GM12878 (cell line): Measurements from ENCODE around the gene PAX2. TPM values are rescaled to one million over a fixed set of nuclear protein-coding genes. Genes with fewer than 3 reads are reported as not detected.

Experiments
- ATAC-seq: fragments of 200-7000 bp; cut with Tn5 transposase; 3 replicates; pipeline ENCODE4 v1.9.1; 2020; ENCODE audit warnings: mild to moderate bottlenecking, moderate library complexity
- BruUV-seq: library from RNA; stranded (reverse); fragments of 400-500 nt; replicated peaks from 2 replicates; lab custom pipeline; 2021; lab: Mats Ljungman, UMichigan
- CTCF ChIA-PET: fragments of 300-600 bp; sonication (Branson Sonifier 250); formaldehyde crosslinking; extraction: SDS; loops from one replicate; lab custom pipeline; 2021; ENCODE audit warnings: inconsistent platforms; lab: Yijun Ruan, JAX
- POLR2A ChIA-PET: fragments of 350-600 bp; formaldehyde crosslinking; extraction: SDS; loops from one replicate; lab custom pipeline; 2021; ENCODE audit warnings: inconsistent platforms; lab: Charles Lee
- RAD21 ChIA-PET: fragments of 300-600 bp; sonication (Branson Sonifier 250); formaldehyde crosslinking; loops from one replicate; lab custom pipeline; 2023; ENCODE audit warnings: antibody characterized with exemption; ENCODE audit not compliant: unreplicated experiment; lab: Charles Lee
- SMC1A ChIA-PET: fragments of 300-600 bp; sonication (Branson Sonifier 250); formaldehyde crosslinking; loops from one replicate; lab custom pipeline; 2023; ENCODE audit not compliant: unreplicated experiment, uncharacterized antibody; lab: Charles Lee
- DNase-seq: peaks from one replicate; pipeline ENCODE4 v3.0.0-alpha.2; 2011; ENCODE audit warnings: low read depth, low spot score
- FAIRE-seq: peaks from 3 replicates; lab custom pipeline; 2011; peaks lifted over from hg19 to GRCh38; lab: Jason Lieb, UNC
- H2AFZ ChIP-seq: 2 replicates; pipeline ENCODE4 v1.6.0; 2011; ENCODE audit warnings: low read depth, low read length, control low read depth; ENCODE audit not compliant: control insufficient read depth
- H3K27ac ChIP-seq: 2 replicates; pipeline ENCODE4 v1.5.1; 2011; ENCODE audit warnings: control low read depth; ENCODE audit not compliant: control insufficient read depth, insufficient read depth
- H3K27me3 ChIP-seq, 2 experiments: replicated peaks in 1 of 2; 2 replicates each; pipeline versions ENCODE4 v1.6.0 to v1.6.1; 2011; ENCODE audit warnings: low read length in 1 of 2; ENCODE audit not compliant: control insufficient read depth in 2 of 2, insufficient read depth in 2 of 2
- H3K36me3 ChIP-seq, 2 experiments: 2 replicates each; pipeline ENCODE4 v1.5.1; 2011; ENCODE audit warnings: low read length in 1 of 2; ENCODE audit not compliant: control insufficient read depth in 2 of 2, insufficient read depth in 2 of 2
- H3K4me1 ChIP-seq: 2 replicates; pipeline ENCODE4 v1.6.1; 2011; ENCODE audit warnings: mild to moderate bottlenecking, low read length, moderate library complexity, mixed read lengths; ENCODE audit not compliant: control insufficient read depth, insufficient read depth
- H3K4me2 ChIP-seq: 2 replicates; pipeline ENCODE4 v1.6.0; 2011; ENCODE audit warnings: control low read depth; ENCODE audit not compliant: control insufficient read depth, insufficient read depth
- H3K4me3 ChIP-seq: fragments of 200-600 bp; sonication (generic); 2 replicates; pipeline ENCODE4 v1.5.1; 2016
- H3K79me2 ChIP-seq: 2 replicates; pipeline ENCODE4 v1.6.0; 2011; ENCODE audit warnings: low read length; ENCODE audit not compliant: control insufficient read depth, insufficient read depth
- H3K9ac ChIP-seq: 2 replicates; pipeline ENCODE4 v1.8.0; 2011; ENCODE audit warnings: low read length, control low read depth, mixed read lengths; ENCODE audit not compliant: control insufficient read depth, insufficient read depth
- H3K9me3 ChIP-seq: replicated peaks from 3 replicates; pipeline ENCODE4 v1.5.1; 2011; ENCODE audit warnings: mild to moderate bottlenecking, low read length; ENCODE audit not compliant: control insufficient read depth, insufficient read depth
- H4K20me1 ChIP-seq: 2 replicates; pipeline ENCODE4 v1.6.0; 2011; ENCODE audit not compliant: control insufficient read depth, insufficient read depth
- BRCA1 ChIP-seq: IDR thresholded peaks from 2 replicates; pipeline ENCODE4 v1.6.1; 2011; ENCODE audit warnings: low read depth, low read length, improper control_type of control experiment
- HDAC2 ChIP-seq: fragments of 200-600 bp; sonication (generic); IDR thresholded peaks from 2 replicates; pipeline ENCODE4 v1.6.1; 2017
- IKZF1 ChIP-seq: fragments of 450-650 bp; conservative IDR thresholded peaks from 2 replicates; pipeline ENCODE4 v1.6.1; 2017; ENCODE audit warnings: antibody characterized with exemption, mild to moderate bottlenecking
- MEF2A ChIP-seq: IDR thresholded peaks from 2 replicates; pipeline ENCODE4 v1.6.1; 2011; ENCODE audit warnings: low read depth, mild to moderate bottlenecking, low read length, moderate library complexity; ENCODE audit not compliant: insufficient read depth
- NBN ChIP-seq: fragments of 450-650 bp; IDR thresholded peaks from 2 replicates; pipeline ENCODE4 v1.6.1; 2016
- NFXL1 ChIP-seq: fragments of 450-650 bp; IDR thresholded peaks from 2 replicates; pipeline ENCODE4 v1.6.1; 2017; ENCODE audit warnings: antibody characterized with exemption, mild to moderate bottlenecking, borderline replicate concordance
- POLR2A ChIP-seq: IDR thresholded peaks from 2 replicates; pipeline ENCODE4 v1.6.1; 2011; ENCODE audit warnings: low read depth, mild to moderate bottlenecking, low read length
- RUNX3 ChIP-seq: IDR thresholded peaks from 2 replicates; pipeline ENCODE4 v1.6.1; 2012; ENCODE audit warnings: low read length, inconsistent platforms
- SUZ12 ChIP-seq: fragments of 200-600 bp; sonication (generic); IDR thresholded peaks from one replicate; pipeline ENCODE4 v1.6.1; 2018; ENCODE audit warnings: antibody characterized with exemption, mild to moderate bottlenecking; ENCODE audit not compliant: unreplicated experiment
- WGBS: methylation state at CpG from one replicate; pipeline ENCODE4 v1.1.6; 2016; ENCODE audit warnings: low lambda C conversion rate; ENCODE audit not compliant: insufficient replicate concordance, insufficient coverage; ENCODE audit errors: missing lambda C conversion rate; 5-methylcytosine and 5-hydroxymethylcytosine counted together
- in situ Hi-C: fragments of 300-500 bp; cut with MboI; formaldehyde crosslinking; loops from 9 replicates; pipeline ENCODE4 v1.14.3; 2018; ENCODE audit warnings: mixed read lengths
- intact Hi-C: fragments of 100-400 bp; cut with micrococcal nuclease; formaldehyde crosslinking; loops from one replicate; pipeline ENCODE4 v1.14.2; 2022; ENCODE audit not compliant: unreplicated experiment
- polyA plus RNA-seq, 11 experiments: library from polyadenylated mRNA; depleted of rRNA in 4 of 11; unstranded in 6 of 11; stranded (reverse) in 5 of 11; fragments of >200 nt; fragmentation: Nextera tagmentation in 4 of 11; fragmentation: Illumina TruSeq in 1 of 11; extraction: Ambion mirVana in 4 of 11; extraction: Trizol in 1 of 11; gene quantifications; 1 replicate in 1 of 11; 2 replicates in 10 of 11; pipeline versions ENCODE4 v1.2.1 to v1.2.3, GENCODE V29; 2011 to 2016; ENCODE audit warnings: inconsistent platforms in 2 of 11, missing spikeins in 2 of 11, low read depth in 1 of 11
- total RNA-seq, 4 experiments: library from RNA; depleted of rRNA in 3 of 4; stranded (reverse); fragments of >200 nt in 3 of 4; fragmentation: Illumina TruSeq in 1 of 4; extraction: Trizol in 1 of 4; gene quantifications; 2 replicates each; pipeline versions ENCODE4 v1.2.1 to v1.2.3, GENCODE V29; 2013 to 2021
- TF ChIP-seq, protein P1 (sequence below): fragments of 450-650 bp; IDR thresholded peaks from 2 replicates; pipeline ENCODE4 v1.6.1; 2016; ENCODE audit warnings: mild to moderate bottlenecking, moderate library complexity, borderline replicate concordance
- TF ChIP-seq, protein P2 (sequence below): fragments of 450-650 bp; IDR thresholded peaks from 2 replicates; pipeline ENCODE4 v1.6.1; 2017; ENCODE audit warnings: antibody characterized with exemption, mild to moderate bottlenecking, moderate library complexity
- TF ChIP-seq, protein P3 (sequence below): IDR thresholded peaks from 2 replicates; pipeline ENCODE4 v1.6.1; 2012; ENCODE audit warnings: low read length, inconsistent platforms

The PAX2 gene
- total and polyA plus RNA-seq, 10 of the 15 experiments (the other 5 are each of a cell fraction or from before 2014, with no cell fraction given) = not detected

DNA sequence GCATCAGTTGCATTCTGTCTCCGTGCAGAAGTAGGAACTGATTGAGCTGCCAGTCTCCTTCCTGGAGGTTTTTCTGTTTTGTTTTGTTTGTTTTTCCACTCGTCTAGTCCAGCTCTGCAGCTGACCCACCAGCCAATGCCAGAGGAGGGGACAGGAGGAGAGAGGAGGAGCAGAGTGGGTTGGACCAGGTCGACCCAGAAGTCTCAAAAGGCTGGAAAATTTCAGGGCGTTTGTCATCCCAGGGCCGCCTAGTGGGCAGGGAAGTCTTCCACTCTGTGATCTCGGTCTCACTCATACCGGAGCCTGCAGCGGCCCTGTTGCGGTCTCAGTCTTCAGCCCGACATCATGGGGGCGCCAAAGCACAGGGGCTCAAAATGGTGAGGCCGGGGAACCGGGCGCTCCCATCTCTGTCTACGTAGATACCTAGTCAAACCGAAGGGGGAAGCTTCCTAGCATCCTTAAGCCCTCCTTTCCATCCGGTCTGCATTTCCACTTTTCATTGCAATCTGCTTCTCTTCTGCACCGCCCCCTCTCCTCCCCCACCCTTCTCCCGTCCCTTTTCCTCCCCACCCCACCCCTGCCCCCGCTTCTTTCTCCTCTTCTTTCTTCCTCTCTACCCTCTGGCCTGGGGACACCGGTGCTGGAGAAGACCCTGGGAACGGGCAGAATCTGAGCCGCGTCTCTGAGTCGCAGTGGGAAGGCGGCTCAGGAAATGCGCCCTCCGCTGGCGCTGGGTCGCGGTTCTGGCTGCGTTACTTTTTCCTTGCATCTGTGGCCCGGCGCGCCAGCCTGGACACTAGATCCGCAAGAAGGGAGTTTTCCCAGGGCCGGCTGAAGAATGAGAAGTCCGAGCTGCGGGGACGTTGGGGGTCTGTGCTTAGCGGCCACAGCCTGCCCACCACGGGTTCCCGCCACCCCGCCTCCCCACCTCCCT, 16.2 kb upstream of the PAX2 start (continued):
- TF ChIP-seq IKZF1 (0 out of 2 replicates have a peak, but pooled peaks have one; percentile 19), MEF2A (no peak), RUNX3 (peak; percentile 12; the same call in 1 of the 2 replicates)
- TF ChIP-seq, protein P1, sequence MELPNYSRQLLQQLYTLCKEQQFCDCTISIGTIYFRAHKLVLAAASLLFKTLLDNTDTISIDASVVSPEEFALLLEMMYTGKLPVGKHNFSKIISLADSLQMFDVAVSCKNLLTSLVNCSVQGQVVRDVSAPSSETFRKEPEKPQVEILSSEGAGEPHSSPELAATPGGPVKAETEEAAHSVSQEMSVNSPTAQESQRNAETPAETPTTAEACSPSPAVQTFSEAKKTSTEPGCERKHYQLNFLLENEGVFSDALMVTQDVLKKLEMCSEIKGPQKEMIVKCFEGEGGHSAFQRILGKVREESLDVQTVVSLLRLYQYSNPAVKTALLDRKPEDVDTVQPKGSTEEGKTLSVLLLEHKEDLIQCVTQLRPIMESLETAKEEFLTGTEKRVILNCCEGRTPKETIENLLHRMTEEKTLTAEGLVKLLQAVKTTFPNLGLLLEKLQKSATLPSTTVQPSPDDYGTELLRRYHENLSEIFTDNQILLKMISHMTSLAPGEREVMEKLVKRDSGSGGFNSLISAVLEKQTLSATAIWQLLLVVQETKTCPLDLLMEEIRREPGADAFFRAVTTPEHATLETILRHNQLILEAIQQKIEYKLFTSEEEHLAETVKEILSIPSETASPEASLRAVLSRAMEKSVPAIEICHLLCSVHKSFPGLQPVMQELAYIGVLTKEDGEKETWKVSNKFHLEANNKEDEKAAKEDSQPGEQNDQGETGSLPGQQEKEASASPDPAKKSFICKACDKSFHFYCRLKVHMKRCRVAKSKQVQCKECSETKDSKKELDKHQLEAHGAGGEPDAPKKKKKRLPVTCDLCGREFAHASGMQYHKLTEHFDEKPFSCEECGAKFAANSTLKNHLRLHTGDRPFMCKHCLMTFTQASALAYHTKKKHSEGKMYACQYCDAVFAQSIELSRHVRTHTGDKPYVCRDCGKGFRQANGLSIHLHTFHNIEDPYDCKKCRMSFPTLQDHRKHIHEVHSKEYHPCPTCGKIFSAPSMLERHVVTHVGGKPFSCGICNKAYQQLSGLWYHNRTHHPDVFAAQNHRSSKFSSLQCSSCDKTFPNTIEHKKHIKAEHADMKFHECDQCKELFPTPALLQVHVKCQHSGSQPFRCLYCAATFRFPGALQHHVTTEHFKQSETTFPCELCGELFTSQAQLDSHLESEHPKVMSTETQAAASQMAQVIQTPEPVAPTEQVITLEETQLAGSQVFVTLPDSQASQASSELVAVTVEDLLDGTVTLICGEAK = no peak

DNA sequence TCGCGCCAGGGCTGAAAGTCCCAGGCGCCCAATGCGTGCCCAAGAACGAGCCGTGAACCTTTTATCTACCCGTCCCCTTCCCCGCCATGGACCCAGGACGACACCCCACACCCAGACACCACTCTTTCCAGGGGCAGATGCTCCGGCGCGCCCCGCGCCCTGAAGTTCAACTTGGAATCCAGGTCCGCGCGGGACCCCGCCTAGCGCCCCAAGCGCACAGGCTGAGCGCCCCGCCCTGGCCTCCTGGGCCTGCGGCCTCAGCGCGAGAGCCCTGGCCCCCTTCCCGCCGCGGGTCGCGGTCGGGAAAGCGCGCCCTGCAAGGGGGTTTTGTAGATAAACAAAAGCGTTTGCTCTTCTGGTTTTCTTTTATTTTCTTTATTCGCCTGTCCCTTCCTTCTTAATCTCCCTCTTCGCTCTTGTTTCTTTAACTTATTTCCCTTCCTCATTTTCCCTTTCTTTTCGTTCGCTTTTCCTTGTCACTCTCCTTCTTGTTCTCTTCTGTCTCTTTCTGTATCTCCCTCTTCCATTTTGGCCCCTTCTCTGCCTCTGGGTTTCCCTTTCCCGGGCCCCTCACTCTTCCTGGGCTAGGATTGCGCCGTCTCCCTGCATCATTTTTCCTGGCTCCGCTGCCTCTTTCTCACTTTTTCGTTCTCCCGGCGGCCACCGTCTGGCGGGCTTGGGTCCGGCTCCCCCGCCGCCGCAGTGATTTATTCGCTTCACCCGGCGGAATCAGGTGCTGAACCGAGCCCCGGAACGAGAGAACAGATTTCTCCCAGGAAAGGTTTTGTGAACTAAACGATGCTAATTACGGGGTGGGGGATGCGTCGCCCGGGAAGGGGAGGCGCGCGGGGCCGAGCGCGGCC, 15.3 kb upstream of the PAX2 start:
- Histone ChIP-seq H3K9ac (no peak overlapping the region), H3K4me3 (peak overlapping the region; percentile 29; the same call in 1 of the 2 replicates), H3K9me3 (no peaks in the 10 kb centered on the region), H2AFZ (no peak overlapping the region), H3K4me2 (peak overlapping the region; percentile 69), H3K79me2 (no peaks in the 10 kb centered on the region), H4K20me1 (no peaks in the 10 kb centered on the region; the same call in 1 of the 2 replicates), H3K4me1 (peaks cover 11% of the 10 kb centered on the region), H3K36me3 (no peaks in the 10 kb centered on the region), H3K27ac (no peak overlapping the region), H3K27me3 (peaks cover 15% of the 10 kb centered on the region in 2 experiments)
- ATAC-seq (no peak), FAIRE-seq (no peak), DNase-seq (no peak)
- intact Hi-C loops (no loop called here), in situ Hi-C loops (no loop called here)
- BruUV-seq = no TSS peak
- WGBS = 12% methylated on average over 53 of the region's 68 CpGs
- ChIA-PET CTCF (interaction anchor here (0.6 kb wide), 1 partner anchor 207 kb away, joined by 3 read pairs; no protein-coding TSS in a partner anchor), POLR2A (no interaction called here), SMC1A (no interaction called here), RAD21 (no interaction called here)
- TF ChIP-seq, protein P2, sequence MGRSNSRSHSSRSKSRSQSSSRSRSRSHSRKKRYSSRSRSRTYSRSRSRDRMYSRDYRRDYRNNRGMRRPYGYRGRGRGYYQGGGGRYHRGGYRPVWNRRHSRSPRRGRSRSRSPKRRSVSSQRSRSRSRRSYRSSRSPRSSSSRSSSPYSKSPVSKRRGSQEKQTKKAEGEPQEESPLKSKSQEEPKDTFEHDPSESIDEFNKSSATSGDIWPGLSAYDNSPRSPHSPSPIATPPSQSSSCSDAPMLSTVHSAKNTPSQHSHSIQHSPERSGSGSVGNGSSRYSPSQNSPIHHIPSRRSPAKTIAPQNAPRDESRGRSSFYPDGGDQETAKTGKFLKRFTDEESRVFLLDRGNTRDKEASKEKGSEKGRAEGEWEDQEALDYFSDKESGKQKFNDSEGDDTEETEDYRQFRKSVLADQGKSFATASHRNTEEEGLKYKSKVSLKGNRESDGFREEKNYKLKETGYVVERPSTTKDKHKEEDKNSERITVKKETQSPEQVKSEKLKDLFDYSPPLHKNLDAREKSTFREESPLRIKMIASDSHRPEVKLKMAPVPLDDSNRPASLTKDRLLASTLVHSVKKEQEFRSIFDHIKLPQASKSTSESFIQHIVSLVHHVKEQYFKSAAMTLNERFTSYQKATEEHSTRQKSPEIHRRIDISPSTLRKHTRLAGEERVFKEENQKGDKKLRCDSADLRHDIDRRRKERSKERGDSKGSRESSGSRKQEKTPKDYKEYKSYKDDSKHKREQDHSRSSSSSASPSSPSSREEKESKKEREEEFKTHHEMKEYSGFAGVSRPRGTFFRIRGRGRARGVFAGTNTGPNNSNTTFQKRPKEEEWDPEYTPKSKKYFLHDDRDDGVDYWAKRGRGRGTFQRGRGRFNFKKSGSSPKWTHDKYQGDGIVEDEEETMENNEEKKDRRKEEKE = no peak
- TF ChIP-seq SUZ12 (peak; percentile 47), HDAC2 (no peak), BRCA1 (no peak), POLR2A (no peak), NFXL1 (no peak), NBN (no peak)
- TF ChIP-seq, protein P3, sequence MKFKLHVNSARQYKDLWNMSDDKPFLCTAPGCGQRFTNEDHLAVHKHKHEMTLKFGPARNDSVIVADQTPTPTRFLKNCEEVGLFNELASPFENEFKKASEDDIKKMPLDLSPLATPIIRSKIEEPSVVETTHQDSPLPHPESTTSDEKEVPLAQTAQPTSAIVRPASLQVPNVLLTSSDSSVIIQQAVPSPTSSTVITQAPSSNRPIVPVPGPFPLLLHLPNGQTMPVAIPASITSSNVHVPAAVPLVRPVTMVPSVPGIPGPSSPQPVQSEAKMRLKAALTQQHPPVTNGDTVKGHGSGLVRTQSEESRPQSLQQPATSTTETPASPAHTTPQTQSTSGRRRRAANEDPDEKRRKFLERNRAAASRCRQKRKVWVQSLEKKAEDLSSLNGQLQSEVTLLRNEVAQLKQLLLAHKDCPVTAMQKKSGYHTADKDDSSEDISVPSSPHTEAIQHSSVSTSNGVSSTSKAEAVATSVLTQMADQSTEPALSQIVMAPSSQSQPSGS = no peak
